Stromal cell of bone marrow (primary cell): ENCODE results near the gene ATP4B.

Experiments used
- DNase-seq: peaks from one replicate; pipeline ENCODE4 v3.0.0-alpha.2; 2012; ENCODE audit warnings: low read depth

The ATP4B gene

GRCh38 chr13:113605866-113606438 lies 52.0 kb downstream of the ATP4B start:
- no peak for DNase-seq

GRCh38 chr13:113605461-113605860 lies 52.5 kb downstream of the ATP4B start:
- no peak for DNase-seq

GRCh38 chr13:113604186-113604585 lies 53.8 kb downstream of the ATP4B start:
- DNase-seq, result no peak

- no peak for DNase-seq
Measured at GRCh38 chr13:113603116-113603710, 54.8 kb downstream of the ATP4B start.

- DNase-seq, result no peak
Measured at GRCh38 chr13:113602291-113602988, 55.6 kb downstream of the ATP4B start.

- no peak for DNase-seq
Measured at GRCh38 chr13:113601166-113602070, 56.6 kb downstream of the ATP4B start.

- DNase-seq, result no peak
Measured at GRCh38 chr13:113599391-113599790, 58.6 kb downstream of the ATP4B start.
